SU-DHL-6 (cell line): ENCODE data around the gene SLC16A6.

Source experiments
- CTCF ChIP-seq: fragments of 200-600 bp; sonication (generic); IDR thresholded peaks from one replicate; pipeline ENCODE4 v1.5.1; 2017; ENCODE audit warnings: antibody characterized with exemption, mild to moderate bottlenecking, low read length, moderate library complexity; ENCODE audit not compliant: insufficient read depth, poor library complexity, severe bottlenecking
- EZH2phosphoT487 ChIP-seq: fragments of 200-600 bp; sonication (generic), shearing (Covaris generic); conservative IDR thresholded peaks from 2 replicates; pipeline ENCODE4 v1.6.1; 2018; ENCODE audit warnings: mild to moderate bottlenecking, antibody characterized with exemption, low read length, moderate library complexity, mixed read lengths

- TF ChIP-seq CTCF = no peak
- TF ChIP-seq EZH2phosphoT487 = no peak
Observed at GRCh38 chr17:68315930-68316329, 25.0 kb upstream of the SLC16A6 start.
